ENCODE data around the gene ATP9B. TPM values are rescaled to one million over a fixed set of nuclear protein-coding genes. Genes with fewer than 3 reads are reported as not detected.

The ATP9B gene
- total RNA-seq, 1 donor from 2014 or later = 50.3 TPM

- intact Hi-C loops (cut with DNase I) = loop anchor here (5.0 kb wide), 1 partner anchor 317 kb away; no protein-coding TSS in a partner anchor
- Histone ChIP-seq H3K4me3 (no peak overlapping the region), H3K36me3 (no peaks in the 10 kb centered on the region), H3K27ac (no peak overlapping the region), H3K4me1 (peaks cover 17% of the 10 kb centered on the region), H3K27me3 (no peaks in the 10 kb centered on the region), H3K9me3 (no peaks in the 10 kb centered on the region)
- TF ChIP-seq, protein P1, sequence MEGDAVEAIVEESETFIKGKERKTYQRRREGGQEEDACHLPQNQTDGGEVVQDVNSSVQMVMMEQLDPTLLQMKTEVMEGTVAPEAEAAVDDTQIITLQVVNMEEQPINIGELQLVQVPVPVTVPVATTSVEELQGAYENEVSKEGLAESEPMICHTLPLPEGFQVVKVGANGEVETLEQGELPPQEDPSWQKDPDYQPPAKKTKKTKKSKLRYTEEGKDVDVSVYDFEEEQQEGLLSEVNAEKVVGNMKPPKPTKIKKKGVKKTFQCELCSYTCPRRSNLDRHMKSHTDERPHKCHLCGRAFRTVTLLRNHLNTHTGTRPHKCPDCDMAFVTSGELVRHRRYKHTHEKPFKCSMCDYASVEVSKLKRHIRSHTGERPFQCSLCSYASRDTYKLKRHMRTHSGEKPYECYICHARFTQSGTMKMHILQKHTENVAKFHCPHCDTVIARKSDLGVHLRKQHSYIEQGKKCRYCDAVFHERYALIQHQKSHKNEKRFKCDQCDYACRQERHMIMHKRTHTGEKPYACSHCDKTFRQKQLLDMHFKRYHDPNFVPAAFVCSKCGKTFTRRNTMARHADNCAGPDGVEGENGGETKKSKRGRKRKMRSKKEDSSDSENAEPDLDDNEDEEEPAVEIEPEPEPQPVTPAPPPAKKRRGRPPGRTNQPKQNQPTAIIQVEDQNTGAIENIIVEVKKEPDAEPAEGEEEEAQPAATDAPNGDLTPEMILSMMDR (IDR thresholded peaks at IDR 0.05) = no peak
- no peak for DNase-seq (ENCODE audit: extremely low spot score in 2 of 2)
Observed at GRCh38 chr18:79389689-79390088, 320.5 kb downstream of the ATP9B start.

GRCh38 chr18:79392226-79392625 is 323.0 kb downstream of the ATP9B start:
- H3K9me3 ChIP-seq = no peaks in the 10 kb centered on the region
- H3K4me3 ChIP-seq = no peak overlapping the region
- peaks cover 28% of the 10 kb centered on the region for H3K4me1 ChIP-seq
- intact Hi-C loops (cut with DNase I) = loop anchor here (5.0 kb wide), 1 partner anchor 320 kb away; no protein-coding TSS in a partner anchor
- H3K27me3 ChIP-seq = no peaks in the 10 kb centered on the region
- TF ChIP-seq, protein P1 (IDR thresholded peaks at IDR 0.05) = no peak
- no peak for TF ChIP-seq POLR2A (IDR thresholded peaks at IDR 0.05)
- no peak for TF ChIP-seq POLR2AphosphoS5 (IDR thresholded peaks at IDR 0.05; ENCODE audit: insufficient read depth in 1 of 2, low read depth in 1 of 2)
- H3K27ac ChIP-seq = no peak overlapping the region
- no peak for DNase-seq (ENCODE audit: extremely low spot score in 2 of 2)
- H3K36me3 ChIP-seq = no peaks in the 10 kb centered on the region

DNA sequence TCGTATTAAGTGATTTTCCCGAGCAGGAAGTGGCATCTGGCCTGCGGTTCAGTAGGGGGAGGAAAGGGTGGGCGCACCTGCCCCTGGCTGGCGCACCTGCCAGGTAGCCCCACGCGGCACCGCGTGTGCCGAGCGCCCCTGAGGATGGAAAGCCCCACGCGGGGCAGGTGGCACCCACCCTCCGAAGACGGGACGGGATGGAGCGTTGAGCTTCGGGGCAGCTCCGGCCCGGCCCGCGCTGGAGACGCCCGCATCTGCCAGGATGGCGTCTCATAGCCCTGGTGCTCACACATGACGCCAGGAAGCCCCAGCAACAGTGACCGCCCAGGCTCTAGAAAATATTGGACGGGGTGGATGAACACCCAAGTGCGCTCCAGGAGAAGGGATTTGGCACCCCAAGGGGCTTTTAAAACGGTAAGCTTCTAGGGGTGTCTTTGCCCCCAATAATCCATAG is 324.0 kb downstream of the ATP9B start:
- Histone ChIP-seq H3K9me3 (no peaks in the 10 kb centered on the region), H3K27ac (peak overlapping the region; percentile 91), H3K4me3 (peak overlapping the region; percentile 53 to 88), H3K27me3 (no peaks in the 10 kb centered on the region), H3K36me3 (no peaks in the 10 kb centered on the region), H3K4me1 (peaks cover 28% of the 10 kb centered on the region)
- peak in 1 of 2 donors; percentile 24 for TF ChIP-seq POLR2AphosphoS5 (IDR thresholded peaks at IDR 0.05; ENCODE audit: insufficient read depth in 1 of 2, low read depth in 1 of 2)
- TF ChIP-seq, protein P1 (IDR thresholded peaks at IDR 0.05) = no peak
- intact Hi-C loops (cut with DNase I) = loop anchor here (5.0 kb wide), 1 partner anchor 321 kb away; no protein-coding TSS in a partner anchor
- no peak for DNase-seq (ENCODE audit: extremely low spot score in 2 of 2)

DNA sequence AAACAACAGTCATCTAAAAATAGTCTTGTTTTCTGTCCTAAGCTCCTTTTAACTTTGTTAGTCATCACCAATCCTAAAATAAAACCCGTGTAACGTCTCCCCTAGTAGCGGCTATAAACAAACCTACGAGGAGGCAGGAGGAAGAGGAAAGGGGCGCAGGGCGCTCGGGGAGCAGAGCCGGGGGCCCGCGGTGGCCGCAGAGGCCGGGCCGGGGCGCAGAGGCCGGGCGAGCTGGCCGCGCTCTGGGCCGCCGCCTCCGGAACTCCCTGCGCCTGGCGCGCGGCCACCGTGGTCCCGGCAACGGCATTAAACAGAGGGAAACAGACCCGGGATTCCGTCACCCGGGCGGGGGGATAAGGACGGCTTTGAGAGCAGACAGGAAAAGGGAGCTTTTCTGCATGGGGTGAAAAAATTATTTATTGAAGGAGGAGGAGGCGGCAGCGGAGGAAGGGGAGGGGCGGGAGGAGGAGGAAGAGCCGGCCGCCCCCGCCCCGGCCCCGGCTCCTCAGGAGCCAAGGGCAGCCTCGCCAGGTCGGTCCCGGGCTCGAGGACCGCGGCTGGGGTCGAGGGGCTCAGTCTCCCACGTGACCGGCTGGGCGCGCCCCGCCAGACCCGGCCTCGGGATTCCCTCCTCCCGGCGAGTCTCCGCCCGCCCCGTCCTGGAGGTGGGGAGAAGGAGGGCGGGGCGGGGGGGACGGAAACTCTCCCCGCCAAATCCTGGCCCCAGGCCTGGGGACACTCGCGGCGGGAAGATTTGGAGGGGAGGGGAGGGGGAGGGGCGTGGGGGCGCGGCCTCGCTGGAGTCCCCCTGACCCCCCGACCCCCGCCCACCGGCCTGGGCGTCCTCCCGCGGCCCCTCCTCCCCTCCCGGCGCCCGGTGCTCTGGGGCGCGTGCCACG is 324.7 kb downstream of the ATP9B start:
- no peak for DNase-seq (ENCODE audit: extremely low spot score in 2 of 2)
- Histone ChIP-seq H3K27ac (peak overlapping the region; percentile 91), H3K9me3 (no peaks in the 10 kb centered on the region), H3K4me1 (peaks cover 29% of the 10 kb centered on the region), H3K36me3 (no peaks in the 10 kb centered on the region), H3K27me3 (no peaks in the 10 kb centered on the region), H3K4me3 (peak overlapping the region; percentile 53 to 88)
- peak in 1 of 2 donors; percentile 41 for TF ChIP-seq POLR2AphosphoS5 (IDR thresholded peaks at IDR 0.05; ENCODE audit: insufficient read depth in 1 of 2, low read depth in 1 of 2)
- TF ChIP-seq, protein P1 (IDR thresholded peaks at IDR 0.05) = no peak
- intact Hi-C loops (cut with DNase I) = loop anchor here (2.0 to 5.0 kb wide), 2 partner anchors 113 to 322 kb away; no protein-coding TSS in a partner anchor

Measured in vagina (tissue), 2 donors.